ENCODE results near the gene EMX2.

GRCh38 chr10:117556356-117556755 lies 13.8 kb downstream of the EMX2 start:
- no peak for TF ChIP-seq CTCF (IDR thresholded peaks at IDR 0.05; ENCODE audit: extremely low read depth in 1 of 2, insufficient read depth in 1 of 2, low read depth in 1 of 2, low read length in 2 of 2)
- TF ChIP-seq POLR2AphosphoS5 (IDR thresholded peaks at IDR 0.05; ENCODE audit: insufficient read depth, low read depth, low read length): no peak
- no peak for TF ChIP-seq POLR2A (IDR thresholded peaks at IDR 0.05; ENCODE audit: low read depth, low read length)
